ENCODE results near the gene RIMBP2.

GRCh38 chr12:130698106-130698505 is 18.0 kb downstream of the RIMBP2 start:
- no peak for TF ChIP-seq CTCF (conservative IDR thresholded peaks at IDR 0.05; ENCODE audit: low read depth, low read length)
- no peak for TF ChIP-seq EZH2 (IDR thresholded peaks at IDR 0.05; ENCODE audit: borderline replicate concordance, low read depth, low read length, poor library complexity, severe bottlenecking)
